ENCODE results near the gene SFXN5.

SFXN5 gene

GRCh38 chr2:73075477-73076373 lies 4.2 kb upstream of the SFXN5 start:
- no peak for TF ChIP-seq CTCF (IDR thresholded peaks at IDR 0.05; ENCODE audit: low read length, missing control alignments)
- H3K4me3 ChIP-seq (replicated peaks; ENCODE audit: low read depth, low read length): no peak overlapping the region
- DNase-seq (ENCODE audit: low read depth): no peak

- DNase-seq (ENCODE audit: low read depth): no peak
- TF ChIP-seq CTCF (IDR thresholded peaks at IDR 0.05; ENCODE audit: low read length, missing control alignments): no peak
- H3K4me3 ChIP-seq (replicated peaks; ENCODE audit: low read depth, low read length): no peak overlapping the region
These were observed 2.9 kb upstream of the SFXN5 start for GRCh38 chr2:73074110-73075069.

GRCh38 chr2:73072416-73072815 lies 904 bp upstream of the SFXN5 start:
- no peak overlapping the region for H3K4me3 ChIP-seq (replicated peaks; ENCODE audit: low read depth, low read length)
- no peak for TF ChIP-seq CTCF (IDR thresholded peaks at IDR 0.05; ENCODE audit: low read length, missing control alignments)
- DNase-seq (ENCODE audit: low read depth): no peak

GRCh38 chr2:73072129-73072395 lies 550 bp upstream of the SFXN5 start:
- no peak for DNase-seq (ENCODE audit: low read depth)
- no peak for TF ChIP-seq CTCF (IDR thresholded peaks at IDR 0.05; ENCODE audit: low read length, missing control alignments)
- peak overlapping the region; percentile 86 for H3K4me3 ChIP-seq (replicated peaks; ENCODE audit: low read depth, low read length)

- DNase-seq (ENCODE audit: low read depth): no peak
- peak overlapping the region; percentile 86 for H3K4me3 ChIP-seq (replicated peaks; ENCODE audit: low read depth, low read length)
- TF ChIP-seq CTCF (IDR thresholded peaks at IDR 0.05; ENCODE audit: low read length, missing control alignments): no peak
These were observed 711 bp downstream of the SFXN5 start for GRCh38 chr2:73070643-73071359.

GRCh38 chr2:73069855-73070642 lies 1.5 kb downstream of the SFXN5 start:
- H3K4me3 ChIP-seq (replicated peaks; ENCODE audit: low read depth, low read length): peak overlapping the region; percentile 86
- no peak for DNase-seq (ENCODE audit: low read depth)
- no peak for TF ChIP-seq CTCF (IDR thresholded peaks at IDR 0.05; ENCODE audit: low read length, missing control alignments)
